SK-N-MC (cell line): ENCODE measurements around the gene CD276.

Experiments
- DNase-seq: peaks from one replicate; pipeline ENCODE4 v3.0.0-alpha.2; 2011; ENCODE audit warnings: low read depth, low spot score
- H3K27ac ChIP-seq: fragments of 200-600 bp; sonication (generic); 2 replicates; pipeline ENCODE4 v1.5.1; 2016; ENCODE audit warnings: mixed run types
- H3K36me3 ChIP-seq: fragments of 200-600 bp; sonication (generic); 2 replicates; pipeline ENCODE4 v1.6.1; 2017; ENCODE audit warnings: antibody characterized with exemption, low read length, mixed read lengths; ENCODE audit not compliant: insufficient read depth
- H3K4me3 ChIP-seq: fragments of 200-600 bp; sonication (generic); 2 replicates; pipeline ENCODE4 v1.5.1; 2016
- H3K9ac ChIP-seq: fragments of 200-600 bp; sonication (generic); 2 replicates; pipeline ENCODE4 v1.8.0; 2017; ENCODE audit warnings: mixed run types, mixed read lengths; ENCODE audit not compliant: insufficient read length
- H3K9me3 ChIP-seq: fragments of 200-600 bp; sonication (generic); 2 replicates; pipeline ENCODE4 v1.6.1; 2017; ENCODE audit warnings: low read depth, mild to moderate bottlenecking, antibody characterized with exemption, low read length, moderate library complexity, mixed read lengths
- EZH2 ChIP-seq: fragments of 200-600 bp; sonication (generic); IDR thresholded peaks from one replicate; pipeline ENCODE4 v1.6.1; 2017; ENCODE audit warnings: antibody characterized with exemption
- FOXP2 ChIP-seq: optimal IDR thresholded peaks from 2 replicates; pipeline ENCODE3; 2011; ENCODE audit warnings: mild to moderate bottlenecking, moderate library complexity; ENCODE audit not compliant: insufficient read depth; ENCODE audit errors: extremely low read length, control extremely low read depth
- POLR2AphosphoS5 ChIP-seq: IDR thresholded peaks from 2 replicates; pipeline ENCODE4 v1.6.1; 2012; ENCODE audit warnings: mild to moderate bottlenecking, low read depth, low read length, borderline replicate concordance

The CD276 gene

DNA sequence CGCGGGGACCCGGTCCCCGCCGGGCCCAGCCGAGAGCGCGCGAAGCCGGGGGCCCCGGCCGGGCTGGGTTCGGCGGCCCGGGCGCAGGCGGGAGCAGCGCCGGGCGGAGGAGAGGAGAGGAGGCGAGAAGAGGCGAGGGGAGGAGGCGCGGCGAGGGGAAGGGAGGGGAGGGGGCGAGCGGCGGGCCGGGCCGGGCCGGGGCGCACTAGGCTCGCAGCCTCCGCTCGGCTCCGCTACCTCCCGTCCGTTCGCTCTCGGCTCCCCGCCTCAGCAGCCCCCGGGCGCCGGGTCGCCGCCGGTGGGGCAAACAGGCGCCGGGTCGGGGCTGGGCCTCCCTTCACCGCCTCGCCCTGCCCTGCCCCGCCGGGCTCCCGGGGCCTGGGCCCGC is 68.6 kb downstream of the CD276 start:
- Histone ChIP-seq H3K36me3 (no peaks in the 10 kb centered on the region), H3K4me3 (peak overlapping the region; percentile 68), H3K27ac (no peak overlapping the region), H3K9me3 (no peaks in the 10 kb centered on the region), H3K9ac (no peak overlapping the region)
- TF ChIP-seq EZH2 = no peak
- no peak for TF ChIP-seq POLR2AphosphoS5
- no peak for TF ChIP-seq FOXP2
- no peak for DNase-seq

- no peaks in the 10 kb centered on the region for H3K36me3 ChIP-seq
- H3K9me3 ChIP-seq = no peaks in the 10 kb centered on the region
- H3K9ac ChIP-seq = no peak within 1 kb of the TSS
- TF ChIP-seq EZH2 = no peak
- TF ChIP-seq POLR2AphosphoS5 = no peak
- TF ChIP-seq FOXP2 = no peak
- DNase-seq = no peak
- peak within 1 kb of the TSS; percentile 68 for H3K4me3 ChIP-seq
- H3K27ac ChIP-seq = no peak within 1 kb of the TSS
Observed at GRCh38 chr15:73753250-73754130, 69.3 kb downstream of the CD276 start, which contains the start of gene INSYN1. Gene INSYN1 (minus strand): TSS chr15:73753351. CDS start chr15:73751130, 2,221 bp downstream.

DNA sequence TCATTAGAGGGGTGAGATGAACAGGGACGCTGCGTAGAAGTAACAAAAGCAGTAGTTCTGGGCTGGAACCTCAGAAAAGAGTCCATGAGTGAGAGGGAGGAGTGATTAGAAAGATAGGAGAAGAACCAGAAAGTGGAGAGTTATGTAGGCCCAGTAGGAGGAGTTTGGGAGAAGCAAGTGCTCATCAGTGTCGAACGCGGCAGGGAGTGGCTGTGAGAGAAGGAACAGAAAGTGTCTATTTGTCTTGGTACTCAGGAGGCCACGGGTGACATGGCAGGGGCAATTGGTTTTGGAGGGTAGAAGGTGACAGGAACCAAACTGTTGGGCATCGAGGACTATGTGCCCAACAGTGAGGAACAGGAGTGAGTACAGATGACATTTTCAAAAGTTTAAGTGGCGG is 70.3 kb downstream of the CD276 start:
- Histone ChIP-seq H3K9me3 (no peaks in the 10 kb centered on the region), H3K36me3 (no peaks in the 10 kb centered on the region), H3K27ac (no peak overlapping the region), H3K4me3 (no peak overlapping the region), H3K9ac (no peak overlapping the region)
- DNase-seq = no peak
- no peak for TF ChIP-seq FOXP2
- no peak for TF ChIP-seq POLR2AphosphoS5
- no peak for TF ChIP-seq EZH2

DNA sequence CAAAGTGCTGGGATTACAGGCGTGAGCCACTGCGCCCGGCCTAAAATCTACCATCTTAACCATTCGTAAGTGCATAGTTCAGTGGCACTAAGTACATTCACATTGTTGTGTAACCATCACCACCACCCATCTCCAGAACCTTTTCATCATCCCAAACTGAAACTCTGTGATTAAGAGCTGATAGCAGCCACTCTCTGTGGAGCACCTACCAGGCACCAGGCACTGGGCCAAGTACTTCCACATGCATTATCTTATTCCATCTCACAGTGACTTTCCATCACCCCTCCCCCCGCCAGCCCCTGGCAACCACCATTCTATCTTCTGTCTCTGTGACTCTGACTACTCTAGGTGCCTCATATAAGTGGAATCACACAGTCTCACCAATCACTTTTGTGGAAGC is 71.3 kb downstream of the CD276 start:
- H3K27ac ChIP-seq = no peak overlapping the region
- no peak for DNase-seq
- H3K9ac ChIP-seq = no peak overlapping the region
- TF ChIP-seq EZH2 (no peak), FOXP2 (no peak), POLR2AphosphoS5 (no peak)
- H3K36me3 ChIP-seq = no peaks in the 10 kb centered on the region
- no peak overlapping the region for H3K4me3 ChIP-seq
- H3K9me3 ChIP-seq = no peaks in the 10 kb centered on the region

- TF ChIP-seq FOXP2 = no peak
- no peak for TF ChIP-seq POLR2AphosphoS5
- TF ChIP-seq EZH2 = no peak
- Histone ChIP-seq H3K9ac (no peak overlapping the region), H3K36me3 (no peaks in the 10 kb centered on the region), H3K9me3 (no peaks in the 10 kb centered on the region), H3K27ac (no peak overlapping the region), H3K4me3 (no peak overlapping the region)
- DNase-seq = no peak
Observed at GRCh38 chr15:73755946-73756345, 71.8 kb downstream of the CD276 start.

GRCh38 chr15:73756390-73756789 is 72.2 kb downstream of the CD276 start:
- Histone ChIP-seq H3K9ac (no peak overlapping the region), H3K27ac (no peak overlapping the region), H3K4me3 (no peak overlapping the region), H3K9me3 (no peaks in the 10 kb centered on the region), H3K36me3 (no peaks in the 10 kb centered on the region)
- no peak for DNase-seq
- no peak for TF ChIP-seq FOXP2
- no peak for TF ChIP-seq POLR2AphosphoS5
- no peak for TF ChIP-seq EZH2

- Histone ChIP-seq H3K4me3 (no peak overlapping the region), H3K9ac (no peak overlapping the region), H3K36me3 (no peaks in the 10 kb centered on the region), H3K27ac (no peak overlapping the region), H3K9me3 (no peaks in the 10 kb centered on the region)
- no peak for TF ChIP-seq POLR2AphosphoS5
- TF ChIP-seq EZH2 = no peak
- no peak for TF ChIP-seq FOXP2
- DNase-seq = no peak
Observed at GRCh38 chr15:73756947-73757513, 72.8 kb downstream of the CD276 start.

DNA sequence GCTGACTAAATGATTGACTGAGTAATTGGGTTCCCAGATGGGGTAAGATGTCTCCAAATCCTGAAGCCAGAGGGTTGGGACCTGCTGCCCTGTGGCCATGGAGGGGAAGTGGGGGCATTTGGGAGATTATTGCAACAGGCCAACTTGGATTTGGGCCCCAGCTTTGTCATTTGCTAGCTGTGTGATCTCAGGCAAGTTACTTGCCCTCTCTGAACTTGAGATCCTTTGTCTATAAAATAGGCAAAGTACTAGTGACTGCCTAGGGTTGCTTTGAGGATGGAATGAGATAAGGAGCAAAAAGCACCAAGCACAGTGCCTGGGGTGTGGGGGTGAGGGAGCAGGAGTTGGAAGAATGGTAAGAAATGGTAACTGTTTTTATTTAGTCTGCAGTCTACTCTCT is 73.4 kb downstream of the CD276 start:
- Histone ChIP-seq H3K9ac (no peak overlapping the region), H3K9me3 (no peaks in the 10 kb centered on the region), H3K27ac (no peak overlapping the region), H3K36me3 (no peaks in the 10 kb centered on the region), H3K4me3 (no peak overlapping the region)
- TF ChIP-seq FOXP2 = no peak
- DNase-seq = no peak
